Measurements from ENCODE around the gene PCSK5. TPM values are rescaled to one million over a fixed set of nuclear protein-coding genes. Genes with fewer than 3 reads are reported as not detected.
"Not testable (repeated sequence)": the region's sequence is repeated elsewhere in the genome, so short reads cannot be mapped to it uniquely, and the experiment has no call there.

The PCSK5 gene
- total RNA-seq, 2 experiments from 2014 or later, result 0.76 TPM; not detected in 1

- no peaks in the 10 kb centered on the region for H3K9me3 ChIP-seq (ENCODE audit: low read length)
- ChIA-PET POLR2A (interaction anchor here (0.6 kb wide), 1 partner anchor 72 kb away, joined by 4 read pairs; no protein-coding TSS in a partner anchor), CTCF (ENCODE audit: unreplicated experiment) (no interaction called here)
- no peak for DNase-seq (ENCODE audit: low spot score)
- TF ChIP-seq EZH2phosphoT487 (IDR thresholded peaks at IDR 0.05; ENCODE audit: borderline replicate concordance, low read depth, low read length), result no peak
- no TSS peak for BruUV-seq (replicated peaks)
- no peaks in the 10 kb centered on the region for H3K4me1 ChIP-seq (ENCODE audit: insufficient read depth, low read length, poor library complexity, severe bottlenecking)
- H3K79me2 ChIP-seq (ENCODE audit: insufficient read depth, low read depth, low read length), result no peaks in the 10 kb centered on the region
- H4K20me1 ChIP-seq (ENCODE audit: insufficient read depth, low read length), result no peaks in the 10 kb centered on the region
- intact Hi-C loops (cut with micrococcal nuclease; ENCODE audit: unreplicated experiment), result no loop called here
- no peaks in the 10 kb centered on the region for H3K36me3 ChIP-seq (ENCODE audit: insufficient read depth, low read length)
- H3K4me2 ChIP-seq (ENCODE audit: low read length), result no peak overlapping the region
- no peak overlapping the region for H3K4me3 ChIP-seq (ENCODE audit: low read depth, low read length, poor library complexity, severe bottlenecking)
- H3K9me2 ChIP-seq (ENCODE audit: insufficient read depth, low read length), result no peaks in the 10 kb centered on the region
- H2AFZ ChIP-seq (ENCODE audit: low read length), result no peak overlapping the region
- no peak overlapping the region for H3K27ac ChIP-seq (ENCODE audit: low read depth, low read length, poor library complexity, severe bottlenecking)
These were observed 71.7 kb downstream of the PCSK5 start for GRCh38 chr9:75962013-75962661.

- no peak overlapping the region for H3K4me2 ChIP-seq (ENCODE audit: low read length)
- H3K27ac ChIP-seq (ENCODE audit: low read depth, low read length, poor library complexity, severe bottlenecking), result no peak overlapping the region
- no peaks in the 10 kb centered on the region for H3K79me2 ChIP-seq (ENCODE audit: insufficient read depth, low read depth, low read length)
- no peaks in the 10 kb centered on the region for H3K36me3 ChIP-seq (ENCODE audit: insufficient read depth, low read length)
- intact Hi-C loops (cut with micrococcal nuclease; ENCODE audit: unreplicated experiment), result no loop called here
- H4K20me1 ChIP-seq (ENCODE audit: insufficient read depth, low read length), result no peaks in the 10 kb centered on the region
- no peak overlapping the region for H3K4me3 ChIP-seq (ENCODE audit: low read depth, low read length, poor library complexity, severe bottlenecking)
- no peaks in the 10 kb centered on the region for H3K4me1 ChIP-seq (ENCODE audit: insufficient read depth, low read length, poor library complexity, severe bottlenecking)
- no peak for DNase-seq (ENCODE audit: low spot score)
- H2AFZ ChIP-seq (ENCODE audit: low read length), result no peak overlapping the region
- no peaks in the 10 kb centered on the region for H3K9me2 ChIP-seq (ENCODE audit: insufficient read depth, low read length)
- H3K9me3 ChIP-seq (ENCODE audit: low read length), result no peaks in the 10 kb centered on the region
- TF ChIP-seq EZH2phosphoT487 (IDR thresholded peaks at IDR 0.05; ENCODE audit: borderline replicate concordance, low read depth, low read length) (no peak), CTCF (conservative IDR thresholded peaks at IDR 0.05; ENCODE audit: low read length) (no peak)
- no TSS peak for BruUV-seq (replicated peaks)
- POLR2A ChIA-PET, result interaction anchor here (0.6 kb wide), 2 partner anchors 52 to 73 kb away, joined by 3 to 4 read pairs; no protein-coding TSS in a partner anchor
- CTCF ChIA-PET (ENCODE audit: unreplicated experiment), result no interaction called here
These were observed 72.2 kb downstream of the PCSK5 start for GRCh38 chr9:75962662-75963036.

- H3K9me3 ChIP-seq (ENCODE audit: low read length); H3K36me3 ChIP-seq (ENCODE audit: insufficient read depth, low read length); CTCF ChIA-PET (ENCODE audit: unreplicated experiment); H3K4me2 ChIP-seq (ENCODE audit: low read length); H2AFZ ChIP-seq (ENCODE audit: low read length); DNase-seq (ENCODE audit: low spot score); H3K27ac ChIP-seq (ENCODE audit: low read depth, low read length, poor library complexity, severe bottlenecking); H3K4me1 ChIP-seq (ENCODE audit: insufficient read depth, low read length, poor library complexity, severe bottlenecking); H3K9me2 ChIP-seq (ENCODE audit: insufficient read depth, low read length); H3K79me2 ChIP-seq (ENCODE audit: insufficient read depth, low read depth, low read length); H4K20me1 ChIP-seq (ENCODE audit: insufficient read depth, low read length); BruUV-seq (replicated peaks); H3K4me3 ChIP-seq (ENCODE audit: low read depth, low read length, poor library complexity, severe bottlenecking); intact Hi-C loops (cut with micrococcal nuclease; ENCODE audit: unreplicated experiment): not testable (repeated sequence)
- POLR2A ChIA-PET, result interaction anchor here (0.6 kb wide), 1 partner anchor 52 kb away, joined by 3 read pairs; no protein-coding TSS in a partner anchor
These were observed 72.8 kb downstream of the PCSK5 start for GRCh38 chr9:75963321-75963720.

All from OCI-LY7 (cell line).